CD4-positive, alpha-beta T cell treated with Interleukin-17A for 4 hours (primary cell): ENCODE data around the gene KCP.

Experiments
- DNase-seq: peaks from one replicate; pipeline ENCODE4 v3.0.0-alpha.2; 2020; ENCODE audit warnings: mixed read lengths

The KCP gene

GRCh38 chr7:128904381-128905197 lies 5.9 kb downstream of the KCP start:
- peak; percentile 35 for DNase-seq

GRCh38 chr7:128903621-128904361 lies 6.7 kb downstream of the KCP start:
- DNase-seq = no peak

- no peak for DNase-seq
Measured at GRCh38 chr7:128902761-128903585, 7.5 kb downstream of the KCP start.

GRCh38 chr7:128900237-128900636 lies 10.3 kb downstream of the KCP start:
- no peak for DNase-seq

GRCh38 chr7:128899392-128899791 lies 11.1 kb downstream of the KCP start:
- no peak for DNase-seq

- DNase-seq = no peak
Measured at GRCh38 chr7:128895320-128895719, 15.2 kb downstream of the KCP start.

- no peak for DNase-seq
Measured at GRCh38 chr7:128894101-128894440, 16.4 kb downstream of the KCP start.

GRCh38 chr7:128893251-128894100 lies 17.0 kb downstream of the KCP start:
- DNase-seq = no peak

- DNase-seq = no peak
Measured at GRCh38 chr7:128892521-128893250, 17.8 kb downstream of the KCP start.

GRCh38 chr7:128891942-128892269 lies 18.6 kb downstream of the KCP start:
- DNase-seq = no peak

- DNase-seq = peak; percentile 21
Measured at GRCh38 chr7:128891110-128891941, 19.2 kb downstream of the KCP start.

GRCh38 chr7:128890306-128891109 lies 20.0 kb downstream of the KCP start:
- no peak for DNase-seq

- DNase-seq = no peak
Measured at GRCh38 chr7:128889121-128889520, 21.4 kb downstream of the KCP start.

- no peak for DNase-seq
Measured at GRCh38 chr7:128888756-128889095, 21.8 kb downstream of the KCP start.

GRCh38 chr7:128888039-128888755 lies 22.3 kb downstream of the KCP start:
- DNase-seq = no peak

- no peak for DNase-seq
Measured at GRCh38 chr7:128887169-128888038, 23.1 kb downstream of the KCP start.

GRCh38 chr7:128886391-128887168 lies 23.9 kb downstream of the KCP start:
- DNase-seq = no peak
